UCSD-AML1 (cell line): Measurements from ENCODE around the gene ZBTB33.

Experiments used
- DNase-seq: peaks from one replicate; lab custom pipeline; 2025; ENCODE audit not compliant: unreplicated experiment; lab: John Stamatoyannopoulos, UW

The ZBTB33 gene

GRCh38 chrX:120250522-120251271 is at the start of gene ZBTB33:
TSS of gene ZBTB33 (plus strand) at chrX:120250812. CDS start at chrX:120253416, 2,604 bp downstream.
- peak; percentile 91 for DNase-seq

GRCh38 chrX:120200851-120201250 is 49.8 kb upstream of the ZBTB33 start:
- DNase-seq: no peak

- DNase-seq: no peak
Observed at GRCh38 chrX:120205816-120206753, 44.5 kb upstream of the ZBTB33 start.

GRCh38 chrX:120207009-120207605 is 43.5 kb upstream of the ZBTB33 start:
- no peak for DNase-seq

- DNase-seq: peak; percentile 34
Observed at GRCh38 chrX:120213438-120214265, 37.0 kb upstream of the ZBTB33 start.

GRCh38 chrX:120223374-120223773 is 27.2 kb upstream of the ZBTB33 start:
- DNase-seq: no peak

- no peak for DNase-seq
Observed at GRCh38 chrX:120224388-120224787, 26.2 kb upstream of the ZBTB33 start.

- no peak for DNase-seq
Observed at GRCh38 chrX:120228187-120228908, 22.3 kb upstream of the ZBTB33 start.

- DNase-seq: no peak
Observed at GRCh38 chrX:120235284-120235683, 15.3 kb upstream of the ZBTB33 start.

- DNase-seq: no peak
Observed at GRCh38 chrX:120236687-120237479, 13.7 kb upstream of the ZBTB33 start.

- DNase-seq: no peak
Observed at GRCh38 chrX:120238933-120239332, 11.7 kb upstream of the ZBTB33 start.

- no peak for DNase-seq
Observed at GRCh38 chrX:120242813-120243212, 7.8 kb upstream of the ZBTB33 start.

- DNase-seq: no peak
Observed at GRCh38 chrX:120244395-120244734, 6.2 kb upstream of the ZBTB33 start.

- DNase-seq: peak; percentile 55
Observed at GRCh38 chrX:120244735-120245498, 5.7 kb upstream of the ZBTB33 start.

- peak; percentile 32 for DNase-seq
Observed at GRCh38 chrX:120251471-120252011, 929 bp downstream of the ZBTB33 start.

- DNase-seq: no peak
Observed at GRCh38 chrX:120253784-120254183, 3.2 kb downstream of the ZBTB33 start.

GRCh38 chrX:120260369-120260768 is 9.8 kb downstream of the ZBTB33 start:
- DNase-seq: no peak
